ENCODE measurements around the gene SLC38A11. TPM values are rescaled to one million over a fixed set of nuclear protein-coding genes. Genes with fewer than 3 reads are reported as not detected.

SLC38A11 gene
- total RNA-seq, 2 donors from 2014 or later, result 0.85 to 2.0 TPM

GRCh38 chr2:164948540-164948939, 6.8 kb downstream of the SLC38A11 start:
- H3K9me3 ChIP-seq, result no peaks in the 10 kb centered on the region
- H3K36me3 ChIP-seq, result no peaks in the 10 kb centered on the region
- no peaks in the 10 kb centered on the region for H3K27me3 ChIP-seq (replicated peaks; ENCODE audit: insufficient read depth)
- H3K4me3 ChIP-seq, result no peak overlapping the region
- no peak for ATAC-seq (ENCODE audit: insufficient number of reproducible peaks, low FRiP score, low read depth)
- no peak overlapping the region for H3K27ac ChIP-seq
- TF ChIP-seq CTCF (IDR thresholded peaks at IDR 0.05), result no peak
- H3K4me1 ChIP-seq (ENCODE audit: control insufficient read depth in 1 of 2, low read depth in 2 of 2), result no peaks in the 10 kb centered on the region
- DNase-seq (ENCODE audit: low spot score), result no peak

- H3K4me1 ChIP-seq (ENCODE audit: control insufficient read depth in 1 of 2, low read depth in 2 of 2), result no peaks in the 10 kb centered on the region
- ATAC-seq (ENCODE audit: insufficient number of reproducible peaks, low FRiP score, low read depth) (no peak), DNase-seq (ENCODE audit: low spot score) (no peak)
- no peaks in the 10 kb centered on the region for H3K36me3 ChIP-seq
- H3K9me3 ChIP-seq, result no peaks in the 10 kb centered on the region
- no peaks in the 10 kb centered on the region for H3K27me3 ChIP-seq (replicated peaks; ENCODE audit: insufficient read depth)
- no peak overlapping the region for H3K27ac ChIP-seq
- no peak for TF ChIP-seq CTCF (IDR thresholded peaks at IDR 0.05)
- H3K4me3 ChIP-seq, result no peak overlapping the region
These were observed 8.0 kb downstream of the SLC38A11 start for GRCh38 chr2:164947281-164947680.

- no peak for TF ChIP-seq CTCF (IDR thresholded peaks at IDR 0.05)
- Histone ChIP-seq H3K4me3 (no peak overlapping the region), H3K9me3 (no peaks in the 10 kb centered on the region), H3K36me3 (no peaks in the 10 kb centered on the region), H3K27me3 (replicated peaks; ENCODE audit: insufficient read depth) (no peaks in the 10 kb centered on the region), H3K4me1 (ENCODE audit: control insufficient read depth in 1 of 2, low read depth in 2 of 2) (no peaks in the 10 kb centered on the region), H3K27ac (no peak overlapping the region)
- DNase-seq (ENCODE audit: low spot score) (no peak), ATAC-seq (ENCODE audit: insufficient number of reproducible peaks, low FRiP score, low read depth) (no peak)
These were observed 12.0 kb downstream of the SLC38A11 start for GRCh38 chr2:164943289-164943688.

GRCh38 chr2:164937864-164938401, 17.4 kb downstream of the SLC38A11 start:
- ATAC-seq (ENCODE audit: insufficient number of reproducible peaks, low FRiP score, low read depth) (no peak), DNase-seq (ENCODE audit: low spot score) (no peak)
- Histone ChIP-seq H3K9me3 (no peaks in the 10 kb centered on the region), H3K4me1 (ENCODE audit: control insufficient read depth in 1 of 2, low read depth in 2 of 2) (no peaks in the 10 kb centered on the region), H3K27me3 (replicated peaks; ENCODE audit: insufficient read depth) (no peaks in the 10 kb centered on the region), H3K4me3 (no peak overlapping the region), H3K36me3 (no peaks in the 10 kb centered on the region), H3K27ac (no peak overlapping the region)
- TF ChIP-seq CTCF (IDR thresholded peaks at IDR 0.05), result no peak

GRCh38 chr2:164935118-164936101, 19.9 kb downstream of the SLC38A11 start:
- H3K27ac ChIP-seq, result no peak overlapping the region
- no peak for TF ChIP-seq CTCF (IDR thresholded peaks at IDR 0.05)
- H3K27me3 ChIP-seq (replicated peaks; ENCODE audit: insufficient read depth), result no peaks in the 10 kb centered on the region
- no peak for ATAC-seq (ENCODE audit: insufficient number of reproducible peaks, low FRiP score, low read depth)
- H3K36me3 ChIP-seq, result no peaks in the 10 kb centered on the region
- H3K9me3 ChIP-seq, result no peaks in the 10 kb centered on the region
- no peak overlapping the region for H3K4me3 ChIP-seq
- DNase-seq (ENCODE audit: low spot score), result no peak
- H3K4me1 ChIP-seq (ENCODE audit: control insufficient read depth in 1 of 2, low read depth in 2 of 2), result no peaks in the 10 kb centered on the region

Measured in thoracic aorta (tissue), 2 donors.